SH-SY5Y (cell line): Measurements from ENCODE around the gene UPK3A.

Experiments used
- GATA2 ChIP-seq: IDR thresholded peaks from 2 replicates; pipeline ENCODE4 v1.6.1; 2011; ENCODE audit warnings: mild to moderate bottlenecking, low read depth, low read length
- GATA3 ChIP-seq: IDR thresholded peaks from 2 replicates; pipeline ENCODE4 v1.6.1; 2011; ENCODE audit warnings: low read depth, mild to moderate bottlenecking, low read length, moderate library complexity

The UPK3A gene

DNA sequence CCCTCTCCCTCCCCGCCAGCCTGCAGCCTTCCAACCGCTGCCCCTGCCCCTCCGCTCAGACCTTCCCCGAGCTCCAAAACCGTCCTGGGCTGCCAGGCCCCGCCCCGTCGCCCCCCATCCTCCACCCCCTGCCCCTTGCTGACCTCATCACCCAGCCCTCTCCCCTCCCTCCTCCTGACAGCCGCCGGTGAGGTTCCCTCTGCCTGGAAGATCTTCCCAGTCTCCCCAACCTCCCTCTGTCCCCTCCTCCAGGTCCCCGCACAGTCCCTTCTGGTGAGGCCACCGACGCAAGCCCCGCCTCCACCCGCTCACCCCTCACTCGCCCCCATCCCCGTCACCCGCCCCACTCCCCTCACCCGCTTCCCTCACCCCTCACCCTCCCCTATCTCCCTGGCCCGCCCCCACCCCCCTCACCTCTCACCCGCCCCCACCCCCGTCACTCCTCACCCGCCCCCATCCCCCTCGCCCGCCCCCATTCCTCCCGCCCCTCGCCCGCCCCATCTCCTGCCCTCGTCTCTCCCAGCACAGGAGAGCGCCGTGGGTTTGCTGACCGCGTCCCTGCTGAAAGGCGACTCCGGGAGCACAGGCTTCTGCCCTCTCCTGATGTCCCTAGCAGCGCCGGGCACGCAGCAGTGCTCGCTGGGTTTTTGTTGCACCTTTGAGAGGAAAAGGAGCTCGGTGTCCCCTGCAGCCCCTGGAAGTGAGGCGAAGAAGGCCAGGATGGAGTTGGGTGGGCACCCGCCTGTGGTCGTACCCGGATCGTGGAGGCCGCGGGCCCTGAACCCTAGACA, 16.4 kb upstream of the UPK3A start:
- TF ChIP-seq GATA3 (no peak), GATA2 (no peak)

DNA sequence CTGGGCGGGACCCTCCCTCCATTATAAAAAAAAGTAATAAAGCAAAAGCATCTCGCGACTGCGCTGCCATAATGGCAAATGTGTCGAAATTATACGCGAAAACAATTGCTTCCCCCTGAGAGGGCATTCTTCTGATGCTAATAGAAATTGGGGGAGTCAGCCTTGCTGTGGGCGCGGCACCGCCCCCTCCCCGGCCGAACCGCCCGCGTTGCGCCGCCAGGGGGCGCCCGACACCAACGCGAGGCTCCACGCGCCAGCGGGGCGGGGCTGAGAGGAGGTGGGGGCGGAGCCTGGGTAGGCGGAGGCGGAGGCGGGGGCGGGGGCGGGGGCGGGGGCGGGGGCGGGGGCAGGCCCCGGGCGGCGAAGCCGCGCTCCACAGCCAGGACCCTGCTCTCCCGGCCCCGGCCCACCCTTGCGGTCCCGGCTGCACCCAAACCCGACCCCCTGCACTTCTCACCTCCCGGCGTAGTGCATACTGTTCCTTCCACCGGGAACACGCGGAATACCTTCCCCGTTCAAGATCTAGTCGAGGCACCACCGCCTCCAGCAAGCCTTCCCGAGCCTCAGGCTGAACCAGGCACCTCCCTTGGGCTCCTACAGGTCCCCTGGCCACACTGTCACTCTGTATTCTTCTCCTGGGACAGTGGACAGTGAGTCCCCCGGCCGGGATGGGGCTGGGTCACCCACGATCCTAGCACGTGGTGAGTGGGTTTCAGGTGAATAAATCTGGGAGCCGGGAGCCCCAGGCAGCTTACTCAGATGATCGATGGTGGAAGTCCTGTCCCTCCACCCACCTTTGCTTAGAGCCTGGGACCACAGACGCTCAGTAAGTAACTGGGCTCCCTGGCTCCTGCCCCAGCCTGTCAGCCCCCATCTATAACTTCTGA, 15.5 kb upstream of the UPK3A start:
- TF ChIP-seq GATA2 (no peak), GATA3 (no peak)

DNA sequence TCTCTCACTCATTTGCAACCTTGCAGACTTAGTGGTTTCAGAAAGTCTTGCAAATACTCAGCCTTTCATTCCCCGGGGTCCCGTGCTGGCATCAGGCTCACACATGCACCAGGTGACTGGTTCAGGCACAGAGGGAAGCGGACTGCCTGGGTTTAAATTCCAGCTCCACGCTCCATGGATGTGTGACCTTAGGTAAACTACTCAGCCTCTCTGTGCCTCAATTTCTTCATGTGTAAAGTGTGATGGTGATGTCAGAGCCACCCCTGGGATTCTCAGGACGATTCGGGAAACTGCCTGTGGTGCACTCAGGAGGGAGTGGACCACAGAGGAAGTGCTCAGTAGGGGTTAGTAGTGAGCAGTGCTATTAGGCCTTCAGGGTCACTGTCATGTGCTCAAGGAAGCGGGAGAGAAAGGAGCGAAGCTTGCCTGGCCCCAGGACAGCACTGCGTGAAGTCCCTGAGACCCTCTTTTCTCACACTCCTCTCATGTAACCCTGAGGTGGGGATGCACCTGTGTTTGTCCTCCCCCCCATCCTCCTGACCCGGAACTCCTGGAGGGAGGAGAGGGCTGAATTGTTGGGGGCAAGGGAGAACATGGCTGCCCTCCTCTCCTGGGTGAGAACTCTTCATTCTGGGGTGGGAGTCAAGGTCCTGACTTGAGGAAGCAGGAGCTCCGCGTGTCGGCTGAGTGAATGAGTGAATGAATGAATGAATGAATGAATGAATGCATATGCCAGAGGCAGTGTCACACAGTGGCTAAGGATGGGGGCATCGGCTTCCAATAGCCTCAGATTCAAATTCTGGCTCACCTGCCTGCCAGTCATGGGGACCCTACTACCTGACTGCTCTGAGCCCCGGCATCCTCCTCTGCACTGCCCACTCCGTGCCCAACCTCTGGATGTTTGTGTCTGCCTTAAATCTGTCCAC, 14.4 kb upstream of the UPK3A start:
- no peak for TF ChIP-seq GATA3
- TF ChIP-seq GATA2: no peak

DNA sequence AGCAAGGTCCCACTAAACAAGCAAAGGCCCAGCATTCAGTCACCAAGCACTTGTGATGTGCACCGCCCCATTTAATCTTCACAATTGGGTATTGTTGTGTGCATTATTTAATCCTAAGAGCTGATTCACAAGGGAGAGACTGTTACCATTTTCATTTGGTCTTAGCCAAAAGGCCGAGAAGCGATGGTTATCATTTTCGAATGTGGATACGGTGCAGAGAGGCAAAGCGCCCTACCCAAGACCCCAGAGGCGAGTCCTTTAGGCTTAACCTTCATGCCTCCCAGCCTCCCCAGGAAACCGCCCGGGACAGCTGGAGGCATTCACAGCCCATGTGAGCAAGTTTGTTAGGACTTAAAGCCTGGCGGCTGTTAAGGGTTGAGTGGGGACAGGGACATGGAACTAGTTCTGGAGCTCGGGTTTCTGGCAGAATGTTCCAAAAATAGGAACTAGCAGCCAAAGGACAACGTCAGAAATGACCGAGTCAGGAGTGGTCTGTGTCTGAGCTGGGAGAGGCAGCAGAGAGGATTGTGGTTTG, 13.0 kb upstream of the UPK3A start:
- no peak for TF ChIP-seq GATA2
- no peak for TF ChIP-seq GATA3

DNA sequence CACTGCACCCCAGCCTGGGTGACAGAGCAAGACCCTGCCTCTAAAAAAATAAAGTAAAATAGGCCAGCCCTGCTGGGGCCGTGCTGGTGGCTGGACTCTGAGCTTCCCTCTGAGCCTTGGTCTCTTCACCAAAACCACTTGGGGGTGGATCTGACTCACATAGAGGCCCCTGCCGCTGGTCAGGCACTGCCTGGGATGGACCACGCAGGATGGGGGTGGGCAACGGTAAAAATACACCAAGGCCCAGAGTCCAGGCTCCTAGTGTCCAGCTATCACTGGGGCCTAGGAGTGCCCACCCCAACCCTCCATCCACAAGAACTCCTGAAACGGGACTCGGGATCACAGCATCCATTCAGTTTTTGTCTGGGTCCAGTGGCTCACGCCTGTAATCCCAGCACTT, 12.3 kb upstream of the UPK3A start:
- TF ChIP-seq GATA3: no peak
- TF ChIP-seq GATA2: no peak

DNA sequence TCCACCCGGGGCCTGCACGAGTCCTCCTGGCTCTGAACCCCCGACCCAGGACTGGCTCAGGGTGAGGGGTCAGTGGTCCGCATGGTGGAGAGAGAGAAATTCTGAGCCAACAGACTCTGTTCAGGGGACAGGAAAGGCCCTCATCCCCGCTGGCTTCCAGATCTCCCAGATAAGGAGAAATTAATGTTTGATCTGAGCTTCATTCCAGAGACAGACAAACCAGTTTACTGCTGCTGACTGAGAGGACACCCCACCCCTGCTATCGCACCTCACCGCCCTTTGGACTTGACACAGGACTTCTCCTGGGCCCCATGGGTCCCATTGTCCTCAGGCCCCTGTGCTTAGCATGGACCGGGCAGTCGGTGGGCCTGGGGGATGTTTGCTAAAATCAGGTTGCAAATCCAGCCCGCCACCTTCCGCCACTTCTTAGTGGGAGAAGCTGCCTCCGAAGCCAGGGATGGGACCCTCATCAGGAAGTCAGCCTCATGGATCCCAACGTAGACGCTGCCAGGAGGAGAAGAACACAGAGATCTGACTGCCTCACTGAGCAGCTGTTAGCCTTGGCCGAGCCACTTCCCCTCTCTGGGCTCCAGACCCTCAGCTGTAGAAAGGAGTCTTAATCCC, 11.2 kb upstream of the UPK3A start:
- TF ChIP-seq GATA2 (peak; percentile 80), GATA3 (no peak)

DNA sequence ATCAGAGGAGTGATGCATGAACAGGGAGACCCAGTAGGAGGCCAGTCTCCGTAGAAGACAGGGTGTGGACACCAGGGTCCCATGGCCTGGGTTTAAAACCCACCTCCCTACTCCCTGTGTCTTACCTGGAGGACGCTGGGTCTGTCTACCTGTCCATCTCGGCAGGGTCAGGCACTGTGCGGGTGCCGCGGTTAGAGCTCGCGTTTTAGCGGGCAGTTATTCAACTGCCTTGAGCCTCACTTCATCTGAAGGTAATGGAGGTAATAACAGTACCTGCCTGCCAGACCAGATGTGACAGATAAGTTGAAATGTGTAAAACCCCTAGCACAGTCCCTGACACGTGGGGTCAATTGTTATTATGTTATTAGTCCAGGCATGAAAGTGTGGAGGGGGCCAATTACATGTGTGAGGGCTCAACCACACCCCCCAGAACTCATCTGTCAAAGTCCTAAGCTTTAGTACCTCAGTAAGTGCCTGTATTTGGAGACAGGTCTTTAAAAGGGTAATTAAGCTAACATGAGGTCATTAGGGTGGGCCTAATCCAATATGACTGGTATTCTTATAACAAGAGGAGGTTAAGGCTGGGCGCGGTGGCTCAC, 8.1 kb upstream of the UPK3A start:
- TF ChIP-seq GATA3 (no peak), GATA2 (no peak)

DNA sequence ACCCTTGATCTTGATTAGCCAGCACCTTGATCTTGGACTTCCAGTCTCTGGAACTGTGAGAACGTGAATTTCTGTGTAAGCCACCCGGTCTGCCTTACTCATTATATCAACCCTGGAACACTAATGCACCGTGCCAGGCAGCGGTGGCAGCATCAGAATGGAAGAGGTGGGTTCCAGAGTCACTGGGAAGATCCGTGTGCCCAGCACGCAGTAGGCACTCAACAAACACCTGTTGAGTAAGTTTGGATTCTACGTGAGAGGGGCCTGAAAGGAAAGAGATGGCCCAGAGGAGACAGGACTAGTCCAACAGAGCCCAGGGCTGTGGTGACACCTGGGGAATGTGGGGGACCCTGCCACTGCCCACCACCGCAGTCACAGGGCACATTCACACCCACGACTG, 6.6 kb upstream of the UPK3A start:
- TF ChIP-seq GATA3 (no peak), GATA2 (no peak)

DNA sequence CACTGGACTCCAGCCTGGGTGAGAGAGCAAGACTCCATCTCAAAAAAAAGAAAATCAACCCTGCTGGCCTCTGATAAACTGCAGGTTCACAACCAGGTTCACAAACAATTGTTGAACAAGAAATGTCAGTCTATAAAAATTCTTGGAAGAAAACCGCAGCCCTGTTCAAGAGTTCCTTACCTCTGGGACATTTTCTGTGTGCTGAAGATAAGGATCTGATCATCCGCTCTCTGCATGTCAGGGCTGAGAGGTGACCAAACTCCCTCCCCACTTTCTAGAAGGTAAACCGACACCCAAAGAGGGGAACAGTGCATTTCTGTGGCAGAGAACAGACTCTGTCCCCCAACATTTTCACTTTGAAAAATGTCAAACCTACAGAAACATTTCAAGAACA, 4.2 kb upstream of the UPK3A start:
- TF ChIP-seq GATA3 (no peak), GATA2 (0 out of 2 replicates have a peak, but pooled peaks have one; percentile 8)

DNA sequence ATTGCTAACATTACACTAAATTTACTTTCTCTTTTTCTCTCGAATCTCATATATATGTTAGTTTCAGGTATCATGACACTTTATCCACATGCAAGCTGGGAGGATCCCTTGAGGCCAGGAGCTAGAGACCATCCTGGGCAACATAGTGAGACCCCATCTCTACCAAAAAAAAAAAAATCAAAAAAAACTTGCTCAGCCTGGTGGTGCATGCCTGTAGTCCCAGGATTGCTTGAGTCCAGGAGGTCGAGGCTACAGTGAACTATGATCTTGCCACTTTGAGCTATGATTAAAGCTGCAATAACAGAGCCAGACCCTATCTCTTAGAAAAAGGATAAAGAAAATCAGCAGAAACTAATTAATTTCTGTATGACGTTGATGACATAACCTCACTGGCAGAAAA, 3.7 kb upstream of the UPK3A start:
- TF ChIP-seq GATA3 (no peak), GATA2 (no peak)

DNA sequence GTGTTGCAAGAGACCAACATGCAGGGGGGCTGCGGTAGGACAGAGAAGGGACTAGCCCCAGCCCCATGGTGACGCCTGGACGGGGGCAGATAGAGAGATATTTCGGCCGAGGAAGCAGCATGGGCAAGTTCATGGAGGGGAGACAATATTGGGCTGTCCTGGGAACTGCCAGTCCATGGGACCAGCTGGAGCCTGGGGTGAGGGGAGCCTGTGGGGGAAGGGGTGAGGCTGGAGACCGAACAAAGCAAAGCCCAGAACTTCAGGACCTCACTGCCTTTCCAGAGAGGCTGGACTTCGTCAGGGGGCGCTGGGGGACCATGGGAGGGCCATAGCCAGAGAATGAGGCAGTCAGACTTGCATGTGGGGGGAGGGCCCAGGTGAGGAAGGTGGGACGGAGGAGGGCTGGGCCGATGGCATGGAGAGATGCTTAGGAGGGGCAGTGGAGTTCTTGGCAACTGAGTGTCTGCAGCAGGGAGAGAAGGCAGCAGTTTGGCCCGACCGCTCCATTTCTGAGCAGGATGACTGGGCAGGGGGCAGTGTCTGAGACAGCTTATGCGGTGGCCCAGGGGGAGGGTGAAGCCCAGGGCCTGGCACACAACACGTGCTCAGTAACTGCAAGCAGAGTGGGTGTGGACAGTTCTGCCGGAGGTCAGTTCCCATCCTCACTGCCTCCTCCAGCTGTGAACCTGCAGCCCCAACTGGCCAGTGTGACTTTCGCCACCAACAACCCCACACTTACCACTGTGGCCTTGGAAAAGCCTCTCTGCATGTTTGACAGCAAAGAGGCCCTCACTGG, 712 bp downstream of the UPK3A start:
- TF ChIP-seq GATA3: no peak
- no peak for TF ChIP-seq GATA2

DNA sequence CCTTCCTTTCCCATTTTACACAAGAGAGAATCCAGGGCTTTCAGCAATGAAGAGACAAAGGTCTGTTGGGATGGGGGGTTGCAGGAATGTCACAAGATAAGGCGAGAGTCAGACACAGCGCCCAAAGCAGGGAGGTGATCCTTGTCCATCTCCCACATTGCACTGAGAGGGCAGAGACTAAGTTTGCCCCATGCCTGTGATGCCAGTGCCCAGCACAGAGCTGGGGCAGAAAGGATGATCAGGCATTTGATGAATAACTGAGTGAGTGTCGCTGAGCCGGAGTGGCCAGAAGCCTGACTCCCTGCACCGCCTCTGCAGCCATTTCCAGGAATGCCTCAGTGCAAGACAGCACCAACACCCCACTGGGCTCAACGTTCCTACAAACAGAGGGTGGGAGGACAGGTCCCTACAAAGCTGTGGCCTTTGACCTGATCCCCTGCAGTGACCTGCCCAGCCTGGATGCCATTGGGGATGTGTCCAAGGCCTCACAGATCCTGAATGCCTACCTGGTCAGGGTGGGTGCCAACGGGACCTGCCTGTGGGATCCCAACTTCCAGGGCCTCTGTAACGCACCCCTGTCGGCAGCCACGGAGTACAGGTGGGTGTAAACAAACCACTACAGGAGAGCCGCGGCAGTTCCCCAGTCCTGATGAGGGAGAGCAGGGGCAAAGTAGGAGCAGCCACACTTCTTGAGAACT, 2.3 kb downstream of the UPK3A start:
- TF ChIP-seq GATA2: no peak
- TF ChIP-seq GATA3: no peak
